Astrocyte of the spinal cord (primary cell): ENCODE data around the gene XYLB.
A peak's percentile ranks its signal among the peaks of the same experiment; 100 is the strongest.
"Not testable (repeated sequence)": the region's sequence is repeated elsewhere in the genome, so short reads cannot be mapped to it uniquely, and the experiment has no call there.

ENCODE experiments used
- DNase-seq: peaks from one replicate; pipeline ENCODE4 v3.0.0; 2011; ENCODE audit warnings: low read depth, low spot score
- H3K4me3 ChIP-seq: 2 replicates; pipeline ENCODE4 v1.5.1; 2011; ENCODE audit warnings: low read depth, mild to moderate bottlenecking, low read length, moderate library complexity
- CTCF ChIP-seq: IDR thresholded peaks from 2 replicates; pipeline ENCODE4 v1.5.1; 2012; ENCODE audit warnings: low read depth, mild to moderate bottlenecking, low read length, inconsistent platforms
- in situ Hi-C: cut with HindIII; loops from 2 replicates; pipeline ENCODE4 v1.10.0; 2017; ENCODE audit warnings: low sequenced_read_pairs

XYLB gene

GRCh38 chr3:38401246-38401962 is 54.8 kb downstream of the XYLB start:
- in situ Hi-C loops = no loop called here
- no peak for DNase-seq
- H3K4me3 ChIP-seq = no peak overlapping the region

GRCh38 chr3:38404286-38404685 is 57.7 kb downstream of the XYLB start:
- TF ChIP-seq CTCF = no peak
- in situ Hi-C loops = no loop called here
- H3K4me3 ChIP-seq = no peak overlapping the region
- DNase-seq = peak; percentile 72

More at GRCh38 chr3:38401246-38401962, 54.8 kb downstream of the XYLB start:
- no peak for TF ChIP-seq CTCF

- no peak overlapping the region for H3K4me3 ChIP-seq
- no peak for DNase-seq
- no peak for TF ChIP-seq CTCF
- in situ Hi-C loops = no loop called here
Measured at GRCh38 chr3:38411591-38411990, 65.0 kb downstream of the XYLB start.

GRCh38 chr3:38420758-38421157 is 74.2 kb downstream of the XYLB start:
- DNase-seq, H3K4me3 ChIP-seq, in situ Hi-C loops: not testable (repeated sequence)

GRCh38 chr3:38421679-38422336 is 75.2 kb downstream of the XYLB start:
- H3K4me3 ChIP-seq = no peak overlapping the region
- no peak for TF ChIP-seq CTCF
- in situ Hi-C loops = no loop called here
- no peak for DNase-seq

GRCh38 chr3:38426798-38427426 is 80.3 kb downstream of the XYLB start:
- in situ Hi-C loops, DNase-seq: not testable (repeated sequence)

GRCh38 chr3:38432871-38433658 is 86.5 kb downstream of the XYLB start:
- in situ Hi-C loops, DNase-seq, H3K4me3 ChIP-seq: not testable (repeated sequence)

More at GRCh38 chr3:38426798-38427426, 80.3 kb downstream of the XYLB start:
- H3K4me3 ChIP-seq = not testable (repeated sequence)

- DNase-seq, in situ Hi-C loops, H3K4me3 ChIP-seq: not testable (repeated sequence)
Measured at GRCh38 chr3:38433661-38434060, 87.1 kb downstream of the XYLB start.

GRCh38 chr3:38438436-38439069 is 92.0 kb downstream of the XYLB start:
- H3K4me3 ChIP-seq, in situ Hi-C loops: not testable (repeated sequence)
- peak; percentile 40 for DNase-seq

- H3K4me3 ChIP-seq, DNase-seq, in situ Hi-C loops: not testable (repeated sequence)
Measured at GRCh38 chr3:38443205-38443604, 96.6 kb downstream of the XYLB start.
